Transverse colon (tissue), 4 donors: Measurements from ENCODE around the gene APLP2. TPM values are rescaled to one million over a fixed set of nuclear protein-coding genes. Genes with fewer than 3 reads are reported as not detected.
A peak's percentile ranks its signal among the peaks of the same experiment; 100 is the strongest.

Experiments
- DNase-seq: peaks from one replicate; pipeline ENCODE4 v3.0.0-alpha.2; 2019
- H3K27ac ChIP-seq, 4 donors: fragments of 200-600 bp; sonication (generic); 2 replicates each; pipeline ENCODE4 v1.5.1; 2016 to 2018; ENCODE audit warnings: inconsistent platforms in 4 of 4
- H3K27me3 ChIP-seq: fragments of 200-600 bp; sonication (generic); 2 replicates; pipeline ENCODE4 v1.5.1; 2017; ENCODE audit warnings: inconsistent platforms
- H3K36me3 ChIP-seq, 4 donors: fragments of 200-600 bp; sonication (generic); 2 replicates each; pipeline ENCODE4 v1.5.1; 2017 to 2019; ENCODE audit warnings: inconsistent platforms in 4 of 4
- H3K4me1 ChIP-seq, 4 donors: fragments of 200-600 bp; sonication (generic); 2 replicates each; pipeline ENCODE4 v1.5.1; 2017 to 2020; ENCODE audit warnings: inconsistent platforms in 4 of 4
- H3K4me3 ChIP-seq, 4 donors: fragments of 200-600 bp; sonication (generic); 1 replicate in 1 of 4; 2 replicates in 3 of 4; pipeline versions ENCODE4 v1.5.1 to v1.6.1; 2017 to 2019; ENCODE audit warnings: inconsistent platforms in 4 of 4
- H3K9me3 ChIP-seq, 2 donors: fragments of 200-600 bp; sonication (generic); 2 replicates each; pipeline ENCODE4 v1.5.1; 2017 to 2019; ENCODE audit warnings: inconsistent platforms in 2 of 2
- EP300 ChIP-seq: sonication (generic); formaldehyde crosslinking; IDR thresholded peaks from one replicate; pipeline ENCODE4 v1.6.1; 2017; ENCODE audit warnings: antibody characterized with exemption, low read depth
- POLR2A ChIP-seq: fragments of 450-650 bp; IDR thresholded peaks from one replicate; pipeline ENCODE4 v1.6.1; 2016; ENCODE audit warnings: antibody characterized with exemption, mild to moderate bottlenecking, moderate library complexity
- POLR2AphosphoS5 ChIP-seq, 3 donors: sonication (generic); formaldehyde crosslinking; IDR thresholded peaks; one replicate each; pipeline ENCODE4 v1.6.1; 2016; ENCODE audit warnings: antibody characterized with exemption in 3 of 3
- WGBS, 2 donors: methylation state at CpG; one replicate each; pipeline ENCODE4 v1.1.5; 2018; ENCODE audit warnings: low coverage in 1 of 2; 5-methylcytosine and 5-hydroxymethylcytosine counted together
- in situ Hi-C, 4 donors: fragments of 200-750 bp; cut with MboI; loops; one replicate each; pipeline versions ENCODE4 v1.15.0 to v1.15.1; 2017; ENCODE audit warnings: low sequenced_read_pairs in 3 of 4, low pct_ligation_motif_present in 1 of 4, low pct_unique_long_range_greater_than_20kb in 1 of 4
- intact Hi-C: fragments of 100-400 bp; cut with DNase I; formaldehyde crosslinking; loops from one replicate; pipeline ENCODE4 v1.15.1; 2023; ENCODE audit warnings: low total_unique reads
- total RNA-seq, 4 donors: library from RNA; depleted of rRNA; stranded (reverse); fragments of >200 nt; gene quantifications; one replicate each; pipeline ENCODE4 v1.1.0, GENCODE V29; 2016
- TF ChIP-seq, protein P1 (sequence below), 5 experiments: fragments of 200-600 bp in 3 of 5; fragments of 450-650 bp in 2 of 5; sonication (generic) in 3 of 5; IDR thresholded peaks; 1 replicate in 2 of 5; 2 replicates in 3 of 5; pipeline ENCODE4 v1.5.1; 2016 to 2017; ENCODE audit warnings: antibody characterized with exemption in 5 of 5, inconsistent platforms in 3 of 5, mild to moderate bottlenecking in 2 of 5, moderate library complexity in 1 of 5

The APLP2 gene
- total RNA-seq, 4 donors from 2014 or later, result 191 to 618 (median 396) TPM

DNA sequence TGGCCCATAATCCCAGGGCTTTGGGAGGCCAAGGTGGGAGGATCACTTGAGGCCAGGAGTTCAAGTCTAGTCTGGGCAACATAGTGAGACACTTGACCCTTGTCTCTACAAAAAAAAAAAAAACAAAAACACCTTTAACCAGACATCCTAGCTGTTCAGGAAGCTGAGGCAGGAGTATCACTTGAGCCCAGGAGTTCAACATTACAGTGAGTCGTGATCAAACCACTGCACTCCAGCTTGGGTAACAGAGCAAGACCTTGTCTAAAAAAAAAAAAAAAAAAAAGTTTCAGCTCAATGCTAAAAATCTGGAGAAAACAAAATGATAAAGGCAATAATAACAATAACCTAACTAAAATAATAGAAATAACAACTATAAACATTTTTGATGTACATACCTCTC lies 22.6 kb upstream of the APLP2 start:
- H3K27ac ChIP-seq, result no peak overlapping the region
- WGBS, 2 donors, result 44 to 61% methylated on average over 1 of the region's 1 CpG
- intact Hi-C loops, result no loop called here
- no peaks in the 10 kb centered on the region for H3K27me3 ChIP-seq
- in situ Hi-C loops, result no loop called here
- peaks cover 0 to 17% (median 2%) of the 10 kb centered on the region in 4 donors for H3K4me1 ChIP-seq
- TF ChIP-seq, protein P1, sequence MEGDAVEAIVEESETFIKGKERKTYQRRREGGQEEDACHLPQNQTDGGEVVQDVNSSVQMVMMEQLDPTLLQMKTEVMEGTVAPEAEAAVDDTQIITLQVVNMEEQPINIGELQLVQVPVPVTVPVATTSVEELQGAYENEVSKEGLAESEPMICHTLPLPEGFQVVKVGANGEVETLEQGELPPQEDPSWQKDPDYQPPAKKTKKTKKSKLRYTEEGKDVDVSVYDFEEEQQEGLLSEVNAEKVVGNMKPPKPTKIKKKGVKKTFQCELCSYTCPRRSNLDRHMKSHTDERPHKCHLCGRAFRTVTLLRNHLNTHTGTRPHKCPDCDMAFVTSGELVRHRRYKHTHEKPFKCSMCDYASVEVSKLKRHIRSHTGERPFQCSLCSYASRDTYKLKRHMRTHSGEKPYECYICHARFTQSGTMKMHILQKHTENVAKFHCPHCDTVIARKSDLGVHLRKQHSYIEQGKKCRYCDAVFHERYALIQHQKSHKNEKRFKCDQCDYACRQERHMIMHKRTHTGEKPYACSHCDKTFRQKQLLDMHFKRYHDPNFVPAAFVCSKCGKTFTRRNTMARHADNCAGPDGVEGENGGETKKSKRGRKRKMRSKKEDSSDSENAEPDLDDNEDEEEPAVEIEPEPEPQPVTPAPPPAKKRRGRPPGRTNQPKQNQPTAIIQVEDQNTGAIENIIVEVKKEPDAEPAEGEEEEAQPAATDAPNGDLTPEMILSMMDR (IDR thresholded peaks at IDR 0.05), result no peak
- no peak for TF ChIP-seq POLR2AphosphoS5 (IDR thresholded peaks at IDR 0.05)
- no peaks in the 10 kb centered on the region for H3K36me3 ChIP-seq
- no peak for DNase-seq
- H3K9me3 ChIP-seq, result no peaks in the 10 kb centered on the region
- H3K4me3 ChIP-seq, result no peak overlapping the region

DNA sequence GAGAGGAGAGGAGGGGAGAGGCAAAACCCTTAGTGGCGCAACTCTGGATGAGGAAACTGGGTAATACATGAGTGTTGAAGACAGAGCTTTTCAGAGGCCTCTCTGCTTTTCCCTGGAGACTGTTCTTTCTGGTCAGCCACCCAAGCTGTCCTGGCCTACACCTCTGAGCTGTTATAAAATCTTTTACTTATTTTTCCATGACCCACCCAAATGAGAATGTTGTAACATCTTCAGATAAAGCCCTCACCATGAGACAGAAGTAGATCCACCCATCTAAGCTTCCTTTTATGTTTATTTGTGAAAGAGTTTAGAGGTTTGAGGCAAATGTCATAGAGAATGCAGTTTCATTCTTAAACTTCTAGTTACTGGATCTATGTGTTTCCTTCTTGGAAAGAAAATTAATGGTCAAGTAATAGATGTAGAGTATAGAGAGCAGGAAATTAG lies 20.3 kb upstream of the APLP2 start:
- Histone ChIP-seq H3K9me3 (no peaks in the 10 kb centered on the region), H3K36me3 (no peaks in the 10 kb centered on the region), H3K4me1 (peaks cover 0 to 17% (median 2%) of the 10 kb centered on the region in 4 donors), H3K4me3 (no peak overlapping the region), H3K27me3 (no peaks in the 10 kb centered on the region), H3K27ac (no peak overlapping the region)
- in situ Hi-C loops, result no loop called here
- TF ChIP-seq, protein P1 (IDR thresholded peaks at IDR 0.05), result no peak
- TF ChIP-seq POLR2AphosphoS5 (IDR thresholded peaks at IDR 0.05), result no peak
- no peak for TF ChIP-seq EP300
- TF ChIP-seq POLR2A, result no peak
- DNase-seq, result no peak
- intact Hi-C loops, result no loop called here
- 75 to 88% methylated on average over 1 of the region's 1 CpG for WGBS, 2 donors

DNA sequence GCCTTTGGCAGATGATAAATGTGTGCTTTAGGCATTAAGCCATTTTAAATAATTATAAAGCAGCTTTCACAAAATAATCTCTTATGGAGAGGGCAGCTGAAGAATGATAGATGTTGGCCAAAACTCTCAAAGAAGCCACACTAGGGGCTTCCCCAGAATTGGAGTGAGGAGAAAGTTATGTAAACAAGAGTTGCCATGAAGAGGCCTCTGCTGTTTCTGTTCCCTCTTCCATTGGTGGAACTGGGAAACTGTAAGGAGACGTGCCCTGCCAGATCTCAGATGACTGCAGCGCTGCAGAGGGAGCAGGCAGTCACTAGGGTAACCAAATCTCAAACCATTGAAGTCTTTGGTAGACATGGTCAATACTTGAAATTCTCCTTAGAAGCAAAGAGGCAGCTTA lies 19.4 kb upstream of the APLP2 start:
- Histone ChIP-seq H3K27ac (peak overlapping the region in 2 of 4 donors; percentile 9 to 18), H3K4me1 (peaks cover 0 to 25% (median 4%) of the 10 kb centered on the region in 4 donors), H3K36me3 (no peaks in the 10 kb centered on the region), H3K27me3 (no peaks in the 10 kb centered on the region), H3K4me3 (no peak overlapping the region), H3K9me3 (no peaks in the 10 kb centered on the region)
- 52% methylated on average over 2 of the region's 2 CpGs; no CpG with 5 or more reads in 1 of the 2 donors for WGBS, 2 donors
- TF ChIP-seq POLR2A (no peak), POLR2AphosphoS5 (IDR thresholded peaks at IDR 0.05) (no peak), EP300 (no peak)
- TF ChIP-seq, protein P1 (IDR thresholded peaks at IDR 0.05), result no peak
- in situ Hi-C loops, result no loop called here
- intact Hi-C loops, result no loop called here
- no peak for DNase-seq

DNA sequence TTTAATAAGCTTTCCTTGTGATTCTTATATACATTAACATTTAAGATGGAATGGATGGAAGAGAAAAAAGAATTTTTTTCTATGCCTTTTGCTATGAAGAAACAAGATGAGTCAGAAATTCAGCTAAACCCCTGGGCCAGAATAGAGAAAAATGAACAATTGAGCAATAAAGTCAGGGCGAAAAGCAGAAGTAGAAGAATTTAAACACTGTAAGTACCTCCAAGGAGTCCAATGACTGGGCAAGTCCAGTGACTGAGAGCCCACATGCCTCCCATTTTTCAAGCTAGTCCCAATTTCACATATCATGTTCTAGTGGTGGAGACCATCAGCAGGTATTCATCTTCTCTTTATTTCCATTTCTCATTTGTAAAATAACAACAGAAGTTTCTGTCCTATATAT lies 18.6 kb upstream of the APLP2 start:
- TF ChIP-seq, protein P1 (IDR thresholded peaks at IDR 0.05), result no peak
- TF ChIP-seq EP300 (no peak), POLR2A (no peak), POLR2AphosphoS5 (IDR thresholded peaks at IDR 0.05) (no peak)
- Histone ChIP-seq H3K27me3 (no peaks in the 10 kb centered on the region), H3K4me3 (no peak overlapping the region), H3K36me3 (no peaks in the 10 kb centered on the region), H3K9me3 (no peaks in the 10 kb centered on the region), H3K4me1 (peaks cover 0 to 25% (median 4%) of the 10 kb centered on the region in 4 donors), H3K27ac (no peak overlapping the region)
- in situ Hi-C loops, result no loop called here
- 50 to 83% methylated on average over 1 of the region's 1 CpG for WGBS, 2 donors
- intact Hi-C loops, result no loop called here
- DNase-seq, result no peak
